HG03039 (cell line): ENCODE measurements around the gene GLDC.
"Not testable (repeated sequence)": the region's sequence is repeated elsewhere in the genome, so short reads cannot be mapped to it uniquely, and the experiment has no call there.

Experiments used
- ATAC-seq: cut with Tn5 transposase; IDR thresholded peaks from one replicate; pipeline ENCODE4 v1.9.1; 2021; ENCODE audit warnings: mild to moderate bottlenecking, moderate library complexity; ENCODE audit not compliant: unreplicated experiment

GLDC gene

DNA sequence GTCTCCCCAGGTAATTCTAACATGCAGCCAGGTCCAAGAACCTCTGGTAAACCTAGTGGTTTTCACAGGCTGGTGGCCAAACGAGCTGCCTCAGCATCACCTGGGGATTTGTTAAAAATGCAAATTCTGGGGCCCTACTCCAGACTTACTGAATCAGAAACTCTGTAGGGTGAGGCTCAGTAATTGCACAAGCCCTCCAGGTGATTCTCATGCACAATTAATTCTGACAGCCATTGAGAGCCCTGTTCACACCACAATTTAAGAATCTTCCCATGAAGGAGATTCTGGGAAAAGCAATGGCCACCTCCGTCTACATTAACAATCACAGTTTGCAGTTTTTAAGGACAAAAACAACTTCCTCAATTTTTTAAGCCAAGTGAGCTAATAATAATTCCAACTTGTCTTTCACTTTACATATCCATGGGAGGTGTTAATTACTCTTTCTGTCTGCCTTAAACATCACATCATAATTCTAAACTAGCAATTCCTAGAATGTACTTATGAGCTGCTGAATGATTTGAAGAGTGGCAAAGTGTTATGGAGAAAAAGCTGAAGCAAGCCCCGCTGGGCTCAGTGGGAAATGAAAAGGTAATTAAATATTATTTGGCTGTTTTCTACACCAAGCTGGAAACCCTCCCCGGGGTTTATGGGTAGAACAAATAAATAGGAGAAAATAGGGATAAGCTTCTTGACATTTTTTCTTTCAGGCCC, 70.0 kb downstream of the GLDC start:
- ATAC-seq = peak; percentile 90

- ATAC-seq = no peak
These were observed 78.4 kb downstream of the GLDC start for GRCh38 chr9:6567140-6567591.

DNA sequence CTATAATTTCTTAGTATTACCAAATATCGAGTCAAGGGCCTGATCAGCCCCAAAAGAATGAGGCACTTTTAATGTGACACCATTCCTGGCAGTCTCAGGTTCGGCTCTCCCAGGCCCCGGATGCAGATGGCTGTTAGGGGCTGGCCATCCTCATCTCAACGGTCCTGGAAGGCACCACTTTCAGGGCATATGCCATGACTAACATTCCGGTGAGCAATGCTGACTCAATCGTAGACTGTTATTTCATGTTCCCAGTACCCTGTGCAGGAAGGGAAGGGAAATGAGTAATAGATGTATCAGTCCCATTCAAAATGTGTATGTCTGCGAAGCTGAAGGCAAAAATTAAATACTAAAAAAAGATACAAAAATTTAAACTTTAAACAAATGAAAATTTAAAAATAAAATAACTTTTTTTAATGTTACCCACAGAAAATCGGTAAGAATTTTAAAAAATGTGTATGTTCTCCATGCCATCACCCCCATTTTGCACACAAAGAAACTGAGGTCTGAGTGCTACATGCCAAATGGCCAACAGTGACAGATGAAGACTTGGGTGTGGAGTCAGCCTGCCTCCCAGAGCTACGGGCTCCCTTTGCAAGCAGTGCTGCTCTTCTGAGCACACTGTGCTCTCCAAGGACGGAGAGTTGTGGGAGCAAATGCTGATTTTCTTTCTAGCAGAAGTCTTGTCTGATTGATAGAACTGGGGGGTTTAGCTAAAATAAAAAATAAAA, 79.0 kb downstream of the GLDC start:
- peak; percentile 72 for ATAC-seq

GRCh38 chr9:6565312-6565711, 80.2 kb downstream of the GLDC start:
- ATAC-seq = no peak

DNA sequence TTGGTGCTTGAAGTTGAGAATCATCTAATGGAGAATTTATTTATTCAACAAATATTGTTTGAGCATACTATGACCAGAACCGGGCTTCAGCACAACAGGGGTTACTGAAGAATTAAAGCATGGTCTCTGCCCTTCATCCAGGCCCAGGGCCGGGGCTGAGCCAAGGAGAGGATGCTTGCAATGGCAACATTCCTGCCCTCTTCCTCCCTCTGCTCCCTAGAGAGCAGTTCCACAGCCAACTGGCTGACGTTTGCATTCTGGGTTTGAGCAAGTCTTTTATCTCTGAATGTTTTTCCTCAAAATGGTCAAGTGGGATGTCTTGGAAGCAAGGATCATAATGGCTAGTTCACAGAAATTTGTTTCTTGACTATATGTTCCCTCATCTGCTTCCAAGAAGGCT, 80.7 kb downstream of the GLDC start:
- no peak for ATAC-seq

DNA sequence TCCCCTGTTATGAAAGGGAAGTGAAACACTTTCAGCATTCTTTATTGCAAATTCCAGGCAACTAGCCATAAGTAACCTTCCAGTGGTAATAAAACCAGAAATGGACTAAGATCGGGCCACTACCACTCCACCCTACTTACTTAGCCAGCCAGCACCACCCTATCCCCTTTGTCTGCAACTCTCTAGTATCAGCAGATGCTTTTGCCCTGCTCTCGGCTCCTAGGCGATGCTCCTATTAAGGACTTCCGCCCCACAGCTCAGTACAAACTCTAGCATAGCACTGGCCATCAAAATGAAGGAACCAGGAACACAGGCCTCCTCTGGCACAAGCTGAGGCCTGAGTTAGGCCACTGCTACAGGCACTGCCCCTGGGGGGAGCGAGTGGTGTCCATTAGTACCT, 81.2 kb downstream of the GLDC start:
- ATAC-seq = no peak

DNA sequence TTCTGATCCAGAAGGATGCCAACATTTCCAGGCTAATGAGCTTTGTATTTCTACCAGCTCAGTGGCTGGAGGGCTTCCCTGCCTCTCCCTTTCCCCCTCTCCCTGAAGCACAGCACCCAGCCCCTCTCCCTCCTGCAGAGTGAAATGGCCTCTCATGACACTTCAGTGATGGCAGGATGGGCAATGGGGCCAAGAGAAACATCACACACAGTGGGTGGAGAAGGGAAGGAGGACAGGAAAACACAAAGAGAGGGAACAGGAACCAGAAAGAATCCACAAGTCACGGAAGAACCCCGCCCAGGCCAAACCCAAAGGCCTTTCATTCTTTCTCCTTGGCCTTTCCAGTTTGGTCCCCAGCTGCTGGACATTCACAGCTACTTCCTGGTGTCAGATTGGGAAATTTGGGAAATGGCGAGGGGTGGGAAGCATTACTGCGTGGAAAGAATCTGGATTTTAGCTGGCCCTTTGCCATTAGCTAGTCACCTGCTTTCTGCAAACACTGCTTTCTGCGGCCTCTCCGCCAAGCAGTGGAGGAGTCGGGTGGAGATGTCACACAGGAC, 82.6 kb downstream of the GLDC start:
- ATAC-seq = no peak

- no peak for ATAC-seq
These were observed 83.3 kb downstream of the GLDC start for GRCh38 chr9:6562201-6562600.

- no peak for ATAC-seq
These were observed 87.5 kb downstream of the GLDC start for GRCh38 chr9:6557883-6558616.

DNA sequence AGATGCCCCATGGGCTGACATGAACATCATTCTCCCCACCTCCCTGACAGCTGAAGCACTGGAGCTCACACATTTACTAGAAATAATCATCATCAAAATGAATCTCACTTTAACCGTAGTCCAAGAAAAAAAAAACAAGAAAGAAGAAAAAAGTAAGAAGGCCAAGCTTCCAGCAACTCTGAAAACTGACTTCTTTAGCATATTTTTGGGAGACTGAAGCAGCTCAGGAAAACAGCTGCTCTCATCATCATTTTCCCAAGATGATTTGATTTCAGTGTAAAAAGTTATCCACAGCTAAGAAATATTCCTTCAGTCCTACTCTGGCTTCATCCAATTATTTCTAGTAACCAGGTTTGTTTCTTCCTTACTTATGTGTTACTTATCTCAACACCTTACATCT, 91.7 kb downstream of the GLDC start:
- no peak for ATAC-seq

- no peak for ATAC-seq
These were observed 92.9 kb downstream of the GLDC start for GRCh38 chr9:6552498-6553121.

GRCh38 chr9:6552033-6552432, 93.5 kb downstream of the GLDC start:
- ATAC-seq = no peak

- no peak for ATAC-seq
These were observed 94.4 kb downstream of the GLDC start for GRCh38 chr9:6551136-6551535.

GRCh38 chr9:6549106-6549800, 96.3 kb downstream of the GLDC start:
- no peak for ATAC-seq

DNA sequence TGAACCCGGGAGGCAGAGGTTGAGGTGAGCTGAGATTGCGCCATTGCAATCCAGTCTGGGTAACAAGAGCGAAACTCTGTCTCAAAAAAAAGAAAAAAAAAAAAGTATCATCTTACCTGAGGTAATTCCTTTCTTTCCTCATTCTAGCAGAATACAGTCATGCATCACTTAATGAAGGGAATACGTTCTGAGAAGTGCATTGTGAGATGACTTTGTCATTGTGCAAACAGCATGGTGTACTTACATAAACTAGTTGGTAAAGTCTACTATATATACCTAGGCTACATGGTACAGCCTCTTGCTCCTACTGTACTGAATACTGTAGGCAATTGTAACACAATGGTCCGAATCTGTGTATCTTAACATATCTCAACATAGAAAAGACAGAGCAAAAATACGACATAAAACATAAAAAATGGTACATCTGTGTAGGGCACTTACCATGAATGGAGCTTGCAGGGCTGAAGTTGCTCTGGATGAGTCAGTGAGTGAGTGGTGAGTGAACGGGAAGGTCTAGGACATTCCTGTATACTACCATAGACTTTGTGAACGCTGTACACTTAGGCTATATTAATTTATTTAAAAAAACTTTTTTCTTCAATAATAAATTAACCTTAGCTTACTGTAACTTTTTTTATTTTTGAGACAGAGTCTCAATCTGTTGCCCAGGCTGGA, 100.4 kb downstream of the GLDC start:
- no peak for ATAC-seq

GRCh38 chr9:6543204-6543603, 102.3 kb downstream of the GLDC start:
- no peak for ATAC-seq

- ATAC-seq = not testable (repeated sequence)
These were observed 102.9 kb downstream of the GLDC start for GRCh38 chr9:6542617-6543016.

GRCh38 chr9:6538666-6539071, 106.9 kb downstream of the GLDC start:
- no peak for ATAC-seq

- ATAC-seq = no peak
These were observed 109.9 kb downstream of the GLDC start for GRCh38 chr9:6535594-6535993.
